Measurements from ENCODE around the gene NCS1.

NCS1 gene

GRCh38 chr9:130196643-130197042 is 24.4 kb downstream of the NCS1 start:
- no peak for DNase-seq

GRCh38 chr9:130197386-130197785 is 25.2 kb downstream of the NCS1 start:
- DNase-seq: no peak

GRCh38 chr9:130197888-130198287 is 25.7 kb downstream of the NCS1 start:
- DNase-seq: no peak

GRCh38 chr9:130198501-130199179 is 26.4 kb downstream of the NCS1 start:
- DNase-seq: no peak

- no peak for DNase-seq
Observed at GRCh38 chr9:130199605-130200004, 27.4 kb downstream of the NCS1 start.

GRCh38 chr9:130200038-130200849 is 28.0 kb downstream of the NCS1 start:
- no peak for DNase-seq

- DNase-seq: no peak
Observed at GRCh38 chr9:130201399-130201873, 29.2 kb downstream of the NCS1 start.

- no peak for DNase-seq
Observed at GRCh38 chr9:130201974-130202373, 29.8 kb downstream of the NCS1 start.

GRCh38 chr9:130204341-130204740 is 32.1 kb downstream of the NCS1 start:
- no peak for DNase-seq

- DNase-seq: no peak
Observed at GRCh38 chr9:130204959-130205358, 32.8 kb downstream of the NCS1 start.

GRCh38 chr9:130205912-130206311 is 33.7 kb downstream of the NCS1 start:
- DNase-seq: no peak

GRCh38 chr9:130206579-130206978 is 34.4 kb downstream of the NCS1 start:
- DNase-seq: no peak

GRCh38 chr9:130207241-130207992 is 35.2 kb downstream of the NCS1 start:
- DNase-seq: no peak

- DNase-seq: no peak
Observed at GRCh38 chr9:130208600-130209347, 36.6 kb downstream of the NCS1 start.

GRCh38 chr9:130209422-130209821 is 37.2 kb downstream of the NCS1 start:
- DNase-seq: no peak

- no peak for DNase-seq
Observed at GRCh38 chr9:130211548-130212226, 39.5 kb downstream of the NCS1 start.

- no peak for DNase-seq
Observed at GRCh38 chr9:130212543-130213297, 40.5 kb downstream of the NCS1 start.

- no peak for DNase-seq
Observed at GRCh38 chr9:130213911-130214761, 41.9 kb downstream of the NCS1 start.

- no peak for DNase-seq
Observed at GRCh38 chr9:130214776-130215340, 42.7 kb downstream of the NCS1 start.
